Measurements from ENCODE around the gene C3orf52.

- TF ChIP-seq CTCF (IDR thresholded peaks at IDR 0.05; ENCODE audit: poor library complexity, severe bottlenecking) (no peak), RAD21 (conservative IDR thresholded peaks at IDR 0.05) (no peak), EP300 (conservative IDR thresholded peaks at IDR 0.05; ENCODE audit: poor library complexity, severe bottlenecking) (no peak), EZH2 (IDR thresholded peaks at IDR 0.05; ENCODE audit: borderline replicate concordance, insufficient read depth, low read length, poor library complexity, severe bottlenecking) (no peak), REST (IDR thresholded peaks at IDR 0.05; ENCODE audit: borderline replicate concordance) (no peak), POLR2AphosphoS5 (IDR thresholded peaks at IDR 0.05) (no peak), TAF1 (IDR thresholded peaks at IDR 0.05; ENCODE audit: low read depth) (no peak), MXI1 (conservative IDR thresholded peaks at IDR 0.05; ENCODE audit: poor library complexity, severe bottlenecking) (no peak)
Measured at GRCh38 chr3:112140584-112140983, 54.4 kb downstream of the C3orf52 start.
